SIG-M5 (cell line): ENCODE data around the gene DNAH5.

Source experiments
- DNase-seq: peaks from one replicate; lab custom pipeline; 2025; lab: John Stamatoyannopoulos, UW

Gene DNAH5

DNA sequence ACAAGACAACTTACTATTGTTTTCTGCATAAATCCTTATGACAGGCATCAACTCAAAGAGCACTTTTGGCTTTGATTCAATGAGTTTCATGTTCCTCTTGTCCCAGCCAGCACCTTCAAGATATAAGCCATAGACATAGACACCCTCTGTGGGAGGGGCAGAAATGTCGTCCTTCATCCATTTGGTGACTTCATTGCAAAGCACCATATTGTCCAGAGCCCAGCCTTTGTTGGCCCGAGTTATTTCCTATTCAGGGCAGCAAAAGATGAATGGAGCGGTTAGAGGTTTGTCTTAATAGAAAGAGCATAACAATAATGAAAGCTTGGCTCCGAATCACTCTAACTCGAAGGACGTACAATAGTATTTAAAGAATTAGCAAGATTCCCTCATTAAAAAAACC lies 243.9 kb downstream of the DNAH5 start:
- DNase-seq: no peak

DNA sequence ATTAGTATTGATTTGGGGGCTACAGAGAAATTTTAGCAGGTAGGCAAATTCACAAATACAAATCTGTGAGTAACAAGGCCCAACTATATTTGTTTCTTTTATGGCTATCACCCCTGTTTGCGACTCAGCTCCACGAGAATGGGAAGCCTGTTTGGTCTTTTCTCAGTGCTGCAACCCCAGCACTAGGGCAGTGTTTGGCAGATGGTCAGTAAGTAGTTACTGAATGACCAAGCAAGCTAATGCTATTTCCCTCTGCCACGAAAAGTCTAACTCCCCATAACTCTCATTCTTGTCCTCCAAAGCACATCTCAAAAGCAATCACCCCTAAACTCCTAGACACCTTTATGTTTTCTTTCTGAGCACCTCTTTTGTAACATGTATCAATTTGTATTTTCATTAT lies 245.6 kb downstream of the DNAH5 start:
- DNase-seq: no peak

DNA sequence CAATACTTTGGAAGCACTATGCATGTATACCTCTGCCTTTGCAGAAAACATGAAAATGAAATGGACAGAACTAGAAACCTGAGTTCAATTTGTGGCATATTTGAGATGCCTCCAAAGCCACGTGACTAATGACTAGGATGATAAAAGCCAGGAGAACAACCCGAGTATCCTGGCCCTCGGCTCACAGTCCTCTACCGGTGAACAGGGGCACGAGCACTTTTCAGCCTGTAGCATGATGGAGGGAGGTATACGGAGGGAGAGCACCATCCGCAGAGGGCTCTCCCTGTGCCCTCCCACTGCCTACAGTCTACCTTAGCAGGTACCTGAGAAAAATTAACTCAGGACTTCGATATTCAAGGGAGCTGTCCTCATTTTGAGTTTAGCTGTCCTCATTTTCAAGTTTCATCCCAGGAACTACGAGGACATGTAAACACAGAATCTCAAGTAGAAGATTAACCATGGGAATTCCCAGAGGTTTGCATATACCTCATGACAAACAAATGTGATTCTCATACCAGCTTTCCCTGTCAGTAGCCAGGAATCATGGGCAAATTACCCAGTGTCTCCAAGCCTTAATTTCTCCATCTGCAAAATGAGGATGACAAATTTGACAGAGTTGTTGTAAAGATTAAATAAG lies 249.3 kb downstream of the DNAH5 start:
- no peak for DNase-seq

DNA sequence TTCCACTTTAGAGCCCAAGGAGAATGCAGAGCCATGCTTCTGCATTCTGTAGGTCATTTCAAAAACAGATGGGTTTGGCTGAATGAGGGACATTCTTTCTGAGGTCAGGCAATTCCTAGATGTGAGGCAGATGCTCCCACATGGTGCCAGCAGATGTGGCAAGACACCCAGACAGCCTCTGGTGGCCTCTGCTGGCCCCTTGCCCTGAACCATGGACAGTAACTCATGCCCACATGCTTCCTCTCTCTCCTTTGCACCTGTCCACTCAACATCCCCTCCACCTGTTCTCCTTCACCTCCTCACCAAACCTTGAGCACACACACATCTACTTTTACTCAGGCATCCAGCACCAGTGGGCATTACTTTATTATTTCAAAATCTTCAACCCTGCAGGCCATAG lies 252.3 kb downstream of the DNAH5 start:
- DNase-seq: no peak

DNA sequence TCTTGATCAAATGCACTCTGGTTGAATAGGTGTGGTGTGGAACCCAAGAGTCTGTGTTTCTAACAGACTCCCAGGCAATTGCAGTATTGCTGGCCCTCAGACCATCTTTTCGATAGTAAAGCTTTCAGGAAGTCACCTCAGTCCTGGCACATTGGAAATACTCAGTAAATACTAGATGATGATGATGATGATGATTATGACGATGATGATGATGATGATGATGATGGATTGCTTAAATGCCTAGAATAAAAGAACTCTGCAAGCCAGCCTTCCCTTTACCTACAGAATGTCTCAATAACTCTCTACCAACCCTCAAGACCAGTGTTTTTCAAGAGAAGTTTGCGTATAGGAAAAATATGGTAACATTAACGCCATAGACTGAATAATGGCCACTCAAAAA lies 268.0 kb downstream of the DNAH5 start:
- DNase-seq: no peak

DNA sequence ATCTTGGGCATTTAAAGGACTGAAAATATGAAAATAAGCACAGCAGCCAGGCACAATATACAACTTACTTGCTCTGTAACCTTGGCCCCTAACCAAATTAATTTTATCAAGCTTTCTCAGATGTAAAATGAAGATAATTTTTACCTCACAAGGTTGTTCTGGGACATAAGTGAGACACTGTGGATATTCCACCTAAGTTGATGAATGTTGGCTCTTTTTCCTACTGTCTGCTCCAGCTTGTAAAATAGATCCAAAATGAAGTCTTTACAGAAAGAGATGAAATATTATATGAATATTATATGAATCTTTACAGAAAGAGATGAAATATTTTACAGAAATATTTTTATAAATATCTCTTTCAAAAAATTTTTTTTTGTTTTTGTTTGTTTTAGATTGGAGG lies 270.1 kb downstream of the DNAH5 start:
- no peak for DNase-seq

DNA sequence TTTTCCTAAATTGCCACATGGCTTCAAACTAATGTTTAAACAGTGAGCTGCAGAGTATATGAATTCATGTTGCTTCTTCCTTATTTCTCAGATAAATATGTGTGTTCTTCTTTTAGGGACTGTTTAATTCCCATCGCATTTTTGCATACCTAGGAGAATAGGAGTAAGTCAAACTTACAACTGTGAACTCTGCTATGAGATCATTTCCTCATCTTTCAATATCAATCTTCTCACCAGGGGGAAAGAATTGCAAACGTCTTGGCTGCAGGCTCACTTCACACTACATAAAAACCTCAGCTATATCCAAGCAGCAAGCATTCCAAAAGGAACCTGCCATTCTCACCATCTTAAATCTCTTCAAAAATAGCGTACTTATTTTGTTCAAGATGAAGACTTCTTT lies 271.0 kb downstream of the DNAH5 start:
- DNase-seq: no peak

DNA sequence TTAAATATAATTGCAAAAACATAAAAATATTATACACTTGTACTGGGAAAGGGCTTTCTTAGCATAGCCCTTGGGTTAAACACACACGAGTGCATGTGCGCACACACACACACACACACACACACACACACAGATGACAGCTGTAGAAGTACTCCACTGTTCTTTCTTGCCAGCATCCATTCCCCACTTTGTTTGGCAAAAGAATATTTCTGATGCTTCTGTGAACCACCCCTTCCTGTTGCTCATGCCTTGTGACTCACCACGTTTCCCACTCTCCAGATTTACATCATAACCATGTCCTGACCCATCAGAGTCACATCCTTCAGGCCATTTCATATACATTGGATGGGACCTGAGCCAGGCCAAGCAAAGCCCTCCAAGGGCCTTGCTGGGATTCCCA lies 280.1 kb downstream of the DNAH5 start:
- no peak for DNase-seq

DNA sequence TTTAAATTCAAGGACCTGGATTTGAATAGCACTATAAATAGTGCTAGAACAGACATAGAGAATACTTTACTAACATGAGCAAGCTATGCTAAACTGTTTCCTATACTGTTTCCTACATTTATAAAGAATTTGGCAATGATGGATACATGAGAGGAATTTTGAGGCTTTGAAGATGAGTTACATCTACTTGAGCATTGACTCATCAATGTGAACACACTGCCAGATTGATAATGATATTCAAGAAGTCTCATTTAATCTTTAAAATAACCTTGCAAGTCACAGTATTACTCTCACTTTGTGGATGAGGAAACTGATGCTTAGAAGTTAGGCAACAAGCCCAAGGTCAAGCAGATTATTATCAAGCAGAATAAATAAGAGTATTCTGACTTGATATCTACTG lies 281.9 kb downstream of the DNAH5 start:
- no peak for DNase-seq

DNA sequence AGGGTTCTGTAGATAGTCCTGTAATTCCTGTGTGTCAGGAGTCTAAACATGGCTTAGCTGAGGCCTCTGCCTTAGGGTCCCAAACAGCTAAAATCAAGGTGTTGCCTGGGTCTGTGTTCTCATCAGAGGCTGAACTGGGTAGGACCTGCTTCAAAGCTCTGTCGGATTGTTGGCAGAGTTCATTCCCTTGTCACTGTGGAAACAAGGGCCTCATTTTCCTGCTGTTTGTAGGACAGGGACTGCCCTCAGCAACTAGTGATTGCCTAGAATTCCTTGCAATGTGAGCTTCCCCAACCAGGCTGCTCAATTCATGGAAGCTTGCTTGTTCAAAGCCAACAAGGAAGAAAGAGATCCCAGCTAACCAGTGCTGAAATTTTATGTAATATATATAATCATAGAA lies 283.2 kb downstream of the DNAH5 start:
- DNase-seq: no peak

DNA sequence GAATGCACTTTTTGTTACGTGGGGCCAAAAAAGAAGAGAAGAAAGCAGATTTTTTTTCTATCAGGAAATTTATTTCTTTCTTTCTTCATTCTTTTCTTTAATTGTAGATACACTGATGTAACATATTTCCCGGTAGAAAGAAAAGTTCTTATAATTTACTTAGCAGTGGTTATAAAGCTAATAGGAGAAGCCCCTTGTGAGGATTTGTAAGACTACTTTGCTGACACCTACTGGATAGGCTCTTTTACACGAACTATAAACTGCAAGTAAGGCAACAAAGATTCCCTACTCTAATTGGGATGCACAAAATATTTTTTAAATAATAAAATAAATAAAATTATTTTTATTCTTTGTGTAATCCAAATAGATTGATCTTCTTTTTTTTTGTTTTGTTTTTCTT lies 284.4 kb downstream of the DNAH5 start:
- no peak for DNase-seq

DNA sequence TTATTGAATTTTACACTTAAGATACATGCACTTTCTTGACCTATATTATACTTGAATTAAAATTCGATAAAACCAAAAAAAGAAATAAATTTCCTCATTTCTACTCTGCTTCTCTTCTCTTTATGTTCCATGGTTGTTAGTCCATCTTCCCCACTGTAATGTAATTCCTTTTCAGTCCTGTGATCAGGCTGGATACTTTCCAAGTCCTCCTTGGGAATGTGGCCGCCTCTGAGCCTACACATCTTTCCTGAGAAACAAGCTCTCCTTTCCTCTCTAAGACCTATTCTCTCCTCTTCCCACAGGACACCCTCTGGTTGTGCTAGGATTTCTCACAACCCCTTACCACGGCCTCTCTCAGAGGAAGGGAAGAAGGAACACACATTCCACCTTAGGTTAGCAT lies 285.1 kb downstream of the DNAH5 start:
- DNase-seq: no peak

DNA sequence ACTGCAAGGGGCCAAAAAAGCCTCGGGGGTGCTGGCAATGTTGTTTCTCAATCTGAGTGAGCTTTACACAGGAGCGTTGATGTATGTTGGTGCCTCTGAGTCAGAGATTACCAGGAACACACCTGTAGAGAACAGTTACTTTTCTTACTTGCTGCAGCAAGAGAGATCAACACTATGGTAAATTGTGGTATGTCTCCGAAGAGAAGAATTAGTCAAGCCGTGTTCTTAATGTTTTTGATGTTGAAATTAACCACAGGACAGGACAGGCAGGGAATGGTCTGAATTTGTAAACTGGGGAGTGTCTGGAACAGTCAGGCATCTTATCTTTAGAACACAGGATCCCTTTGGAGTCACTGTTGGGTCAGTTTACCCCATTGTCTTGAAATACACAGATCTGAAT lies 285.7 kb downstream of the DNAH5 start:
- DNase-seq: no peak

DNA sequence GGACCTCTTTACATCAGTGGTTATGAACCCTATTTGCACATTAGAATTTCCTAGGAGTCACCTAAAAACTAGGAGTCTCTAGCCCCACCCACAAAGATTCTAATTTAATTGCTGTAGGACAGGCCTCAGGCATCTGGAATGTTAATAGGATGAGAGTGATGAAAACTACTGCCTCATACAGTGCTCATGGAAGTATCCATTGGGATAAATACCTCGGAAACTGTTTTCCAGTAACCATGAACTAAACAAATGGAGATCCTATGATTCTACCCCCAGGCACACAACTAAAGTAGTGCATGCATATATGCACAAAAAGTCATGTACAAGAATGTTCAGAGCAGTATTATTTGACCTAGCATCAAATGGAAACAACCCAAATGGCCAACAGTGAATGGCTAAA lies 286.3 kb downstream of the DNAH5 start:
- no peak for DNase-seq

DNA sequence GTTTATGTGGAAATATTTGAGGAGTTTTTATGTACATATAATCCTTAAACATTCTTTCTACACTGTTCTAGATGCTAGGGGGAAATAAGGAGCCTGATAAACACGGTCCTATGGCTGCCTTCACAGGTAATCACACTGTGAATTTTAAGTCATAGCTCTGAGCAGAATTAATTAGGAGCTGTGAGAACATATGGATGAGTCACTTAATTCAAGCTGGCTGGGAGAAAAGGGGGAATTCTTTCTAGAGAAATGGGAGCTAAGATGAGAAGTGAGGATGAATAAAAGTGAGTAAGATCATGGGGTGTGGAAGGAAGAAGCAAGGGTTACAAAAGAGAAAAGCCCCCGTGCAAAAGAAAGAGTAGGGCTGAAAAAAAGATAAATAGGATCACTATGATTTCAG lies 290.8 kb downstream of the DNAH5 start:
- DNase-seq: no peak

DNA sequence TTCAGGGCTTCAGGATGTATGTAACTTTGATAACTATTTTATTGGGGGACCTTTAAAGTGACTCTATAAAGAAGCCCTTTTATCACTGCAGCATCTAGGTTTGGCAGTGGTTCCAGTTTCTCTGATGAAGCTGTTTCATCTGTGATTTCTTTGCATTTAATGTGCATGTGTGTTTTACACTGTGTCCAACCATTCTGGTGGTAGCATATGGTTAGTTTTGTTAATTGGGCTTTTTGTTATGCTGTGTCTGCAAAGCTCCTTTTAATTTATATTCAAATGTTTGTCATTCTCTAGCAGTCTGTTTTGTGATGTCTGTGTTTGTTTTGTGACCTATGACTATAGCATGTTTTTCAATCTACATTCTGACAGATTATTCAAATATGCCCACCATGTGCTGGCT lies 294.8 kb downstream of the DNAH5 start:
- no peak for DNase-seq

DNA sequence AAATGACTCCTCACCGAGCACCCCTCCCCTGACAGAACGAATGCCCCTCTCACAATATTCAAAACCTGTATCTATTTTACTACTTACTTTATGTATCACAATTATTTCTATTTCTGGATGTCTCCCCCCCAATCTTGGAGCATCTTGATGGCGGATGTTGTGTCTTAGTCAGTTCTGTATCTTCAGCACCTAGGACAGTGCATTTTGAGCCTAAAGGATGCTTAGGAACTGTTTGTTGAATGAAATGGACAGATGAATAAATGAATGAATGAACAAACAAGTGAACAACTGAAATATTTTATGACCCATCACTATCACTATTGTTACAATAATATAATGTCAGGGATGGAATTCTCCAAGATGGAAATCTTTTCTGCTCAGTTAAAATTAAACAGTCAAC lies 295.7 kb downstream of the DNAH5 start:
- no peak for DNase-seq

DNA sequence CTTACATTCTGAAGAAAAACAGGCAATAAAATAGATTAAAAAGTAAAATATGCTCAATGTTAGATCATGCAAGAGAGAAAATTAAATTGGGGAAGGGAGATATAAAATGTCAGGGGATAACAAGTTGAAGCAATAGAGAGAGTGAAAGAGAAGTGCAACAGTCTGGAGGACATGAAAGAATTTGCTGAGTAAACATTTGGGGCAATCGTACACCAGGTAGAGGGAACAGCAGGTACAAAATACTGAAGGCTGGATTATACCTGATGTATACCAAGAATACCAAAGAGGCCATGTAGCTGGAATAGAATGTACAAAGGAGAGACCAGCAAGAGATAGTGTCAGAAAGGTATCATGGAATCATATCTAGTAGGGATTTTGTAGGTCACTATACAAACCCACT lies 300.8 kb downstream of the DNAH5 start:
- no peak for DNase-seq

DNA sequence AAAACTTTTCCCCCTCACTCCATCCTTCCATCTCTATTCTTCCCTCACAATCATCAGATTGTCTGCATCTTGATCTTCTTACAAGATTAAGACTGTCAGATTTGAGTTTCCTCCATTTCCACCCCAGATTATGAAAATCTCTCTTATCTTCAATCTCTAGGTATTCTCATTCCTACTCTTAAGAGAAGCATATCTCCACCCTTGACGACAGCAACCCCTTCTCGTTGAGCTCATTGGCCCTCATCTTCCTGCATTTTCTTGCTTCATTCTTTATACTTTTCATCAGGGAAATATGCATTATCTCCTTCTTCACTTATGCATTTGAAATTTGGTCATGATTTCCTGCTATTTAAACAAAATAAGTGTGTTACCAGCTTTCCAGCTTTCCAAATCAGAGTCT lies 301.3 kb downstream of the DNAH5 start:
- DNase-seq: no peak
